Neural cell (in vitro differentiated cells): ENCODE measurements around the gene FAM124B. TPM values are rescaled to one million over a fixed set of nuclear protein-coding genes. Genes with fewer than 3 reads are reported as not detected.

Source experiments
- H2AFZ ChIP-seq: fragments of 200-600, 300-800 bp; sonication (generic), shearing (Covaris generic); 2 replicates; pipeline ENCODE4 v1.6.0; 2014; ENCODE audit warnings: low read depth, mild to moderate bottlenecking, antibody characterized with exemption, low read length, moderate library complexity
- H3F3A ChIP-seq: fragments of 200-600 bp; shearing (Covaris generic); 2 replicates; pipeline ENCODE4 v1.6.1; 2016; ENCODE audit warnings: mild to moderate bottlenecking, moderate library complexity, mixed read lengths, antibody characterized with exemption, low read length; ENCODE audit not compliant: insufficient read depth, poor library complexity, severe bottlenecking
- H3K27ac ChIP-seq: fragments of 200-600, 300-800 bp; sonication (generic), shearing (Covaris generic); 2 replicates; pipeline ENCODE4 v1.5.1; 2014; ENCODE audit warnings: mild to moderate bottlenecking, low read length, moderate library complexity
- H3K27me3 ChIP-seq: fragments of 300-800, 200-600 bp; sonication (generic), shearing (Covaris generic); 2 replicates; pipeline ENCODE4 v1.6.0; 2014; ENCODE audit warnings: mild to moderate bottlenecking, low read depth, low read length, moderate library complexity; ENCODE audit not compliant: insufficient read depth
- H3K36me3 ChIP-seq: fragments of 300-800, 200-600 bp; sonication (generic), shearing (Covaris generic); 2 replicates; pipeline ENCODE4 v1.5.1; 2014; ENCODE audit warnings: mild to moderate bottlenecking, antibody characterized with exemption, low read length, moderate library complexity; ENCODE audit not compliant: insufficient read depth
- H3K4me2 ChIP-seq: fragments of 300-800, 200-600 bp; sonication (generic), shearing (Covaris generic); 2 replicates; pipeline ENCODE4 v1.6.0; 2014; ENCODE audit warnings: mild to moderate bottlenecking, low read length
- H3K4me3 ChIP-seq: fragments of 300-800, 200-600 bp; sonication (generic), shearing (Covaris generic); 2 replicates; pipeline ENCODE4 v1.5.1; 2014; ENCODE audit warnings: mild to moderate bottlenecking, low read length, moderate library complexity
- H3K79me2 ChIP-seq: fragments of 200-600 bp; shearing (Covaris generic); replicated peaks from 2 replicates; pipeline ENCODE4 v1.6.0; 2014; ENCODE audit warnings: mild to moderate bottlenecking, low read length, moderate library complexity; ENCODE audit not compliant: insufficient read depth
- H3K9ac ChIP-seq: fragments of 300-800, 200-600 bp; sonication (generic), shearing (Covaris generic); 2 replicates; pipeline ENCODE4 v1.6.1; 2016; ENCODE audit warnings: mild to moderate bottlenecking, low read length, mixed read lengths
- H3K9me2 ChIP-seq: fragments of 200-600 bp; shearing (Covaris generic); 2 replicates; pipeline ENCODE4 v1.6.1; 2016; ENCODE audit warnings: mild to moderate bottlenecking, low read length, mixed read lengths; ENCODE audit not compliant: insufficient read depth
- H3K9me3 ChIP-seq: fragments of 200-600, 300-800 bp; sonication (generic), shearing (Covaris generic); 2 replicates; pipeline ENCODE4 v1.6.1; 2016; ENCODE audit warnings: mild to moderate bottlenecking, mixed run types, low read length, moderate library complexity, mixed read lengths
- H4K20me1 ChIP-seq: fragments of 200-600 bp; shearing (Covaris generic); 2 replicates; pipeline ENCODE4 v1.6.1; 2016; ENCODE audit warnings: mild to moderate bottlenecking, mixed run types; ENCODE audit not compliant: insufficient read depth
- EP300 ChIP-seq: fragments of 450-650 bp; conservative IDR thresholded peaks from 2 replicates; pipeline ENCODE4 v1.6.1; 2014; ENCODE audit warnings: antibody characterized with exemption, mild to moderate bottlenecking, moderate library complexity; ENCODE audit not compliant: poor library complexity, severe bottlenecking
- EZH2 ChIP-seq: fragments of 200-600, 300-800 bp; shearing (Covaris generic), sonication (generic); IDR thresholded peaks from 2 replicates; pipeline ENCODE4 v1.6.1; 2014; ENCODE audit warnings: antibody characterized with exemption, low read length, borderline replicate concordance, mild to moderate bottlenecking; ENCODE audit not compliant: insufficient read depth, poor library complexity, severe bottlenecking
- MXI1 ChIP-seq: fragments of 450-650 bp; conservative IDR thresholded peaks from 2 replicates; pipeline ENCODE4 v1.6.1; 2014; ENCODE audit warnings: antibody characterized with exemption, mild to moderate bottlenecking; ENCODE audit not compliant: poor library complexity, severe bottlenecking
- POLR2AphosphoS5 ChIP-seq: IDR thresholded peaks from 2 replicates; pipeline ENCODE4 v1.6.1; 2012
- RAD21 ChIP-seq: fragments of 450-650 bp; conservative IDR thresholded peaks from 2 replicates; pipeline ENCODE4 v1.6.1; 2014; ENCODE audit warnings: antibody characterized with exemption, mild to moderate bottlenecking, moderate library complexity
- SMC3 ChIP-seq: fragments of 450-650 bp; conservative IDR thresholded peaks from 2 replicates; pipeline ENCODE4 v1.6.1; 2014; ENCODE audit warnings: antibody characterized with exemption, mild to moderate bottlenecking, moderate library complexity; ENCODE audit not compliant: poor library complexity
- TAF1 ChIP-seq: IDR thresholded peaks from 2 replicates; pipeline ENCODE4 v1.6.1; 2012; ENCODE audit warnings: low read depth
- polyA plus RNA-seq: library from polyadenylated mRNA; depleted of rRNA; stranded (reverse); fragments of >200 nt; gene quantifications from 2 replicates; pipeline ENCODE4 v1.2.3, GENCODE V29; 2014
- TF ChIP-seq, protein P1 (sequence below): fragments of 450-650 bp; IDR thresholded peaks from 2 replicates; pipeline ENCODE4 v1.5.1; 2014; ENCODE audit warnings: antibody characterized with exemption, mild to moderate bottlenecking, moderate library complexity; ENCODE audit not compliant: poor library complexity, severe bottlenecking
- TF ChIP-seq, protein P2 (sequence below): IDR thresholded peaks from 2 replicates; pipeline ENCODE4 v1.6.1; 2012; ENCODE audit warnings: borderline replicate concordance

FAM124B gene
- polyA plus RNA-seq, 1 donor from 2014 or later, result not detected

DNA sequence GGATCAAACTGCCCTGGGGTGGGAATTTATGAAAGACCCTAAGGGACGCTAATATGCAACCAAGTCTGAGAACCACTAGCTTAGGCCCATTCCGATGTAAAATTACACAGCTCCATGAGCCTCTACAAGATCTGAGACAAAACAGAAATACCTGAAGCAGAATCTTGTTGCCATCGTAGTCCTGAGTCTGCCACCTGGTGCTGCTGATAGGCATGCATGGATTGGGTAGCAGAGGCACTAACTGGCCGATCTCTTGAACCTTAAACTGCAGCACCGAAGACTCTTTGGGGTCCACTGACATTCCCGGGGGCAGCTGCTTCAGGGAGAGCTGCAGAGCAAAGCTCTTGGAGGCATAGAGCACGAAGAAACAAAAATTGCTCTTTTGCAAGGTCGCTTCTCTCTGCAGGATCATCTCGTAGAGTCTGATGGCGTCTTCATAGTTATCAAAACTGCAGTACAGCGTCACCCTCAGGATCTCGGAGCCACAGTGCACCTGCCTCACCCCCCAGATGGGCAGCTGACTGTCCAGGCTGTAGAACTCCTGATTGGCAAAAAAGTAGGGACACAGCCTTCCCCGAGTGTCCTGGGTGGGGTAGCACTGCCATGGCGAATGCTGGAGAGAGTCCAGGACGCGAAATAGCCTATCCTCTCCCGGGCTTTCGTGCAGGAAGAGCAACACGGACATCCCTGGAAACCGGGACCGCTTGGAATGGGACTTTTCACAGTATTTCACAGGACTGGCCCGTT lies 848 bp downstream of the FAM124B start:
- H3K4me3 ChIP-seq, result no peak overlapping the region
- no peak for TF ChIP-seq MXI1
- TF ChIP-seq RAD21, result no peak
- TF ChIP-seq EP300, result no peak
- TF ChIP-seq, protein P1, sequence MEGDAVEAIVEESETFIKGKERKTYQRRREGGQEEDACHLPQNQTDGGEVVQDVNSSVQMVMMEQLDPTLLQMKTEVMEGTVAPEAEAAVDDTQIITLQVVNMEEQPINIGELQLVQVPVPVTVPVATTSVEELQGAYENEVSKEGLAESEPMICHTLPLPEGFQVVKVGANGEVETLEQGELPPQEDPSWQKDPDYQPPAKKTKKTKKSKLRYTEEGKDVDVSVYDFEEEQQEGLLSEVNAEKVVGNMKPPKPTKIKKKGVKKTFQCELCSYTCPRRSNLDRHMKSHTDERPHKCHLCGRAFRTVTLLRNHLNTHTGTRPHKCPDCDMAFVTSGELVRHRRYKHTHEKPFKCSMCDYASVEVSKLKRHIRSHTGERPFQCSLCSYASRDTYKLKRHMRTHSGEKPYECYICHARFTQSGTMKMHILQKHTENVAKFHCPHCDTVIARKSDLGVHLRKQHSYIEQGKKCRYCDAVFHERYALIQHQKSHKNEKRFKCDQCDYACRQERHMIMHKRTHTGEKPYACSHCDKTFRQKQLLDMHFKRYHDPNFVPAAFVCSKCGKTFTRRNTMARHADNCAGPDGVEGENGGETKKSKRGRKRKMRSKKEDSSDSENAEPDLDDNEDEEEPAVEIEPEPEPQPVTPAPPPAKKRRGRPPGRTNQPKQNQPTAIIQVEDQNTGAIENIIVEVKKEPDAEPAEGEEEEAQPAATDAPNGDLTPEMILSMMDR, result no peak
- no peak for TF ChIP-seq POLR2AphosphoS5
- no peak for TF ChIP-seq SMC3
- TF ChIP-seq EZH2, result no peak
- no peak for TF ChIP-seq TAF1
- TF ChIP-seq, protein P2, sequence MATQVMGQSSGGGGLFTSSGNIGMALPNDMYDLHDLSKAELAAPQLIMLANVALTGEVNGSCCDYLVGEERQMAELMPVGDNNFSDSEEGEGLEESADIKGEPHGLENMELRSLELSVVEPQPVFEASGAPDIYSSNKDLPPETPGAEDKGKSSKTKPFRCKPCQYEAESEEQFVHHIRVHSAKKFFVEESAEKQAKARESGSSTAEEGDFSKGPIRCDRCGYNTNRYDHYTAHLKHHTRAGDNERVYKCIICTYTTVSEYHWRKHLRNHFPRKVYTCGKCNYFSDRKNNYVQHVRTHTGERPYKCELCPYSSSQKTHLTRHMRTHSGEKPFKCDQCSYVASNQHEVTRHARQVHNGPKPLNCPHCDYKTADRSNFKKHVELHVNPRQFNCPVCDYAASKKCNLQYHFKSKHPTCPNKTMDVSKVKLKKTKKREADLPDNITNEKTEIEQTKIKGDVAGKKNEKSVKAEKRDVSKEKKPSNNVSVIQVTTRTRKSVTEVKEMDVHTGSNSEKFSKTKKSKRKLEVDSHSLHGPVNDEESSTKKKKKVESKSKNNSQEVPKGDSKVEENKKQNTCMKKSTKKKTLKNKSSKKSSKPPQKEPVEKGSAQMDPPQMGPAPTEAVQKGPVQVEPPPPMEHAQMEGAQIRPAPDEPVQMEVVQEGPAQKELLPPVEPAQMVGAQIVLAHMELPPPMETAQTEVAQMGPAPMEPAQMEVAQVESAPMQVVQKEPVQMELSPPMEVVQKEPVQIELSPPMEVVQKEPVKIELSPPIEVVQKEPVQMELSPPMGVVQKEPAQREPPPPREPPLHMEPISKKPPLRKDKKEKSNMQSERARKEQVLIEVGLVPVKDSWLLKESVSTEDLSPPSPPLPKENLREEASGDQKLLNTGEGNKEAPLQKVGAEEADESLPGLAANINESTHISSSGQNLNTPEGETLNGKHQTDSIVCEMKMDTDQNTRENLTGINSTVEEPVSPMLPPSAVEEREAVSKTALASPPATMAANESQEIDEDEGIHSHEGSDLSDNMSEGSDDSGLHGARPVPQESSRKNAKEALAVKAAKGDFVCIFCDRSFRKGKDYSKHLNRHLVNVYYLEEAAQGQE, result no peak
- no peaks in the 10 kb centered on the region for H3K79me2 ChIP-seq
- no peaks in the 10 kb centered on the region for H3F3A ChIP-seq
- H3K9ac ChIP-seq, result no peak overlapping the region
- no peaks in the 10 kb centered on the region for H3K9me2 ChIP-seq
- H3K27me3 ChIP-seq, result no peaks in the 10 kb centered on the region
- no peaks in the 10 kb centered on the region for H3K9me3 ChIP-seq
- no peaks in the 10 kb centered on the region for H4K20me1 ChIP-seq
- H3K36me3 ChIP-seq, result no peaks in the 10 kb centered on the region
- no peak overlapping the region for H3K27ac ChIP-seq
- no peak overlapping the region for H3K4me2 ChIP-seq
- H2AFZ ChIP-seq, result no peak overlapping the region

DNA sequence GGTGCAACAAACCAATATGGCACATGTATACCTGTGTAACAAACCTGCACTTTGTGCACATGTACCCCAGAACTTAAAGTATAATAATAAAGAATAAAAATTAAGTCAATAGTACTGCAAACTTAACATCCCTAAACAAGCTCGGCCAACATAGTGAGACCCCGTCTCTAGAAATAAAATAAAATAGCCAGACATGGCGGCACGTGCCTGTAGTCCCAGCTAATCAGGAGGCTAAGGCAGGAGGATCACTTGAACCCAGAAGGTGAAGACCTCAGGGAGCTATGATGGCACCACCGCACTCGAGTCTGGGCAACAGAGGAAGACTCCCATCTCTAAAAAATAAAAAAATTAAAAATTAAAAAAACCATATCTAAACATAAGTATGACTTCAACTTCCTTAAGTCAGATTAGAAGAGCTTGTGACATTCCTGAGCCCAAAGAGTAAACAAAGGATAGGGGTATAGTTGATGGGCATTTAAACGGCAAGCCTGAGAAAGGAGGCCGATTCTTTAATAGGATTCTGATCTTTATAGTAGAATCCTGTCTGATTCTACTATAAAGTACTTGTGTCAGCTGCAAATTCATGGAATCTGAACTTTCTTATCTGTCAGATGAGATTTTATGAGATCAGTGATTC lies 1.6 kb downstream of the FAM124B start:
- Histone ChIP-seq H2AFZ (no peak overlapping the region), H4K20me1 (no peaks in the 10 kb centered on the region), H3K9me2 (no peaks in the 10 kb centered on the region), H3K4me2 (no peak overlapping the region), H3K9ac (no peak overlapping the region), H3K4me3 (no peak overlapping the region), H3K79me2 (no peaks in the 10 kb centered on the region), H3K36me3 (no peaks in the 10 kb centered on the region), H3F3A (no peaks in the 10 kb centered on the region), H3K27me3 (no peaks in the 10 kb centered on the region), H3K27ac (no peak overlapping the region), H3K9me3 (no peaks in the 10 kb centered on the region)
- TF ChIP-seq, protein P2, result no peak
- TF ChIP-seq EP300 (no peak), SMC3 (no peak), MXI1 (no peak), POLR2AphosphoS5 (no peak), TAF1 (no peak), EZH2 (no peak), RAD21 (no peak)
- TF ChIP-seq, protein P1, result no peak
